ENCODE measurements around the gene STX18. TPM values are rescaled to one million over a fixed set of nuclear protein-coding genes. Genes with fewer than 3 reads are reported as not detected.

Gene STX18
- total and polyA plus RNA-seq, 8 donors: 18.6 to 60.6 (median 51.9) TPM

GRCh38 chr4:4583606-4584005 is 41.8 kb upstream of the STX18 start:
- TF ChIP-seq CTCF (IDR thresholded peaks at IDR 0.05): no peak
- intact Hi-C loops (cut with DNase I): no loop called here
- no peaks in the 10 kb centered on the region for H3K9me3 ChIP-seq
- ATAC-seq (no peak), DNase-seq (no peak)
- H3K27ac ChIP-seq: no peak overlapping the region
- no peaks in the 10 kb centered on the region for H3K36me3 ChIP-seq
- H3K4me1 ChIP-seq: no peaks in the 10 kb centered on the region
- no peaks in the 10 kb centered on the region for H3K27me3 ChIP-seq
- H3K4me3 ChIP-seq: no peak overlapping the region

- H3K36me3 ChIP-seq: no peaks in the 10 kb centered on the region
- H3K9me3 ChIP-seq: no peaks in the 10 kb centered on the region
- H3K4me3 ChIP-seq: no peak overlapping the region
- ATAC-seq (no peak), DNase-seq (no peak)
- intact Hi-C loops (cut with DNase I): no loop called here
- H3K27me3 ChIP-seq: no peaks in the 10 kb centered on the region
- no peak for TF ChIP-seq CTCF (IDR thresholded peaks at IDR 0.05)
- H3K27ac ChIP-seq: no peak overlapping the region
- no peaks in the 10 kb centered on the region for H3K4me1 ChIP-seq
Measured at GRCh38 chr4:4582653-4583052, 40.8 kb upstream of the STX18 start.

GRCh38 chr4:4580494-4580893 is 38.6 kb upstream of the STX18 start:
- no peak for TF ChIP-seq CTCF (IDR thresholded peaks at IDR 0.05)
- H3K4me1 ChIP-seq: no peaks in the 10 kb centered on the region
- H3K27me3 ChIP-seq: peaks cover 0 to 5% of the 10 kb centered on the region in 2 donors
- ATAC-seq (no peak), DNase-seq (no peak)
- H3K4me3 ChIP-seq: no peak overlapping the region
- H3K36me3 ChIP-seq: no peaks in the 10 kb centered on the region
- intact Hi-C loops (cut with DNase I): no loop called here
- no peak overlapping the region for H3K27ac ChIP-seq
- no peaks in the 10 kb centered on the region for H3K9me3 ChIP-seq

GRCh38 chr4:4578981-4579380 is 37.1 kb upstream of the STX18 start:
- Histone ChIP-seq H3K9me3 (no peaks in the 10 kb centered on the region), H3K4me3 (no peak overlapping the region), H3K27ac (no peak overlapping the region), H3K27me3 (peaks cover 0 to 13% of the 10 kb centered on the region in 2 donors), H3K36me3 (no peaks in the 10 kb centered on the region), H3K4me1 (no peaks in the 10 kb centered on the region)
- intact Hi-C loops (cut with DNase I): no loop called here
- DNase-seq (no peak), ATAC-seq (no peak)
- TF ChIP-seq CTCF (IDR thresholded peaks at IDR 0.05): no peak

GRCh38 chr4:4577359-4577875 is 35.6 kb upstream of the STX18 start:
- Histone ChIP-seq H3K27ac (no peak overlapping the region), H3K36me3 (no peaks in the 10 kb centered on the region), H3K4me1 (no peaks in the 10 kb centered on the region), H3K27me3 (peaks cover 0 to 17% of the 10 kb centered on the region in 2 donors), H3K9me3 (no peaks in the 10 kb centered on the region), H3K4me3 (no peak overlapping the region)
- intact Hi-C loops (cut with DNase I): no loop called here
- no peak for TF ChIP-seq CTCF (IDR thresholded peaks at IDR 0.05)
- no peak for ATAC-seq
- DNase-seq: no peak
